GM23248 (cell line): ENCODE data around the gene DGKB.

Experiments used
- EZH2 ChIP-seq: fragments of 200-600 bp; sonication (generic); IDR thresholded peaks from 2 replicates; pipeline ENCODE4 v1.6.1; 2018; ENCODE audit warnings: antibody characterized with exemption, mild to moderate bottlenecking; ENCODE audit not compliant: insufficient read depth, poor library complexity, severe bottlenecking
- EZH2phosphoT487 ChIP-seq: fragments of 200-600 bp; sonication (generic); IDR thresholded peaks from 2 replicates; pipeline ENCODE4 v1.6.1; 2018; ENCODE audit warnings: antibody characterized with exemption, moderate library complexity, mild to moderate bottlenecking, low read depth; ENCODE audit not compliant: insufficient read depth

DNA sequence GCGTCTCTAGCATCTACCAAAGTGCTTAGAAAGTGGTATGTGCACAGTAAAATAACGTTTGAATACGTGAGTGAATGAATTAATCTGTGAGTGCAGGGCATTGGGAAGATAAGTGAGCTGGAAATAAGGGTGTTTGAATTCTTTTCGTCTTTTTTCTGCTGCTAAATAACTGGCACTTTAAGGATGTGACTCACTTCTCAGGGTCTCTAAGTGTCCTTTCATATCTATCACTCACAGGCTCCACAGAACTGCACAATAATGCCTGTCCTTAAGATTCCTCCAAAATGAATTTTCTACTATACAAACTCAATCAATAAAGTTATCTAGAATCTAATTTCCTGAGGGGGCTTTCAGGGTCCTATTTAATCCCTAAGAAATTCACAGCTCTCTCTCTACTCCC is 3.2 kb upstream of the DGKB start:
- no peak for TF ChIP-seq EZH2phosphoT487
- no peak for TF ChIP-seq EZH2
